HCT116 (cell line): ENCODE data around the gene DDR2. TPM values are rescaled to one million over a fixed set of nuclear protein-coding genes. Genes with fewer than 3 reads are reported as not detected.

Experiments
- ATAC-seq: fragments of 200-7000 bp; cut with Tn5 transposase; 2 replicates; pipeline ENCODE4 v1.9.1; 2020; ENCODE audit warnings: mild to moderate bottlenecking, moderate library complexity
- BruUV-seq: library from RNA; stranded (reverse); fragments of 400-500 nt; replicated peaks from 2 replicates; lab custom pipeline; 2021; lab: Mats Ljungman, UMichigan
- CTCF ChIA-PET: fragments of 300-600 bp; sonication (Branson Sonifier 250); formaldehyde crosslinking; loops from one replicate; lab custom pipeline; 2021; ENCODE audit warnings: antibody characterized with exemption; lab: Charles Lee
- POLR2A ChIA-PET: fragments of 300-600, 350-600 bp; sonication (Branson Sonifier 250); formaldehyde crosslinking; loops from one replicate; lab custom pipeline; 2021; ENCODE audit warnings: antibody characterized with exemption; lab: Charles Lee
- RAD21 ChIA-PET, 2 experiments: fragments of 300-600 bp; sonication (Branson Sonifier 250); formaldehyde crosslinking; loops; one replicate each; lab custom pipeline; 2023; ENCODE audit warnings: low total read pairs in 2 of 2; ENCODE audit not compliant: uncharacterized antibody in 2 of 2, unreplicated experiment in 2 of 2, low non-redundant PET in 1 of 2; lab: Charles Lee
- DNase-seq: peaks from one replicate; pipeline ENCODE4 v3.0.0-alpha.2; 2010; ENCODE audit warnings: low read depth, low spot score
- H2AFZ ChIP-seq: fragments of 200-600 bp; shearing (Covaris generic), sonication (generic); 2 replicates; pipeline ENCODE4 v1.6.1; 2017; ENCODE audit warnings: low read depth, mixed run types, mixed read lengths, antibody characterized with exemption, low read length; ENCODE audit not compliant: poor library complexity, severe bottlenecking
- H3K27ac ChIP-seq: 2 replicates; pipeline ENCODE4 v1.5.1; 2012; ENCODE audit warnings: low read depth, low read length
- H3K27me3 ChIP-seq: fragments of 200-600 bp; sonication (generic); 2 replicates; pipeline ENCODE4 v1.6.1; 2016; ENCODE audit warnings: mixed run types, low read length, mixed read lengths; ENCODE audit not compliant: insufficient read depth
- H3K36me3 ChIP-seq, 2 experiments: fragments of 200-500 bp in 1 of 2; fragments of 200-600 bp in 1 of 2; sonication (Bioruptor generic) in 1 of 2; sonication (generic) in 1 of 2; 2 replicates each; pipeline versions ENCODE4 v1.5.1 to v1.6.1; 2014 to 2016; ENCODE audit warnings: low read length in 2 of 2, inconsistent platforms in 1 of 2, mixed read lengths in 1 of 2, mixed run types in 1 of 2; ENCODE audit not compliant: insufficient read depth in 2 of 2, control insufficient read depth in 1 of 2
- H3K4me1 ChIP-seq, 2 experiments: fragments of 200-600 bp in 1 of 2; sonication (generic) in 1 of 2; 2 replicates each; pipeline versions ENCODE4 v1.5.1 to v1.6.1; 2012 to 2017; ENCODE audit warnings: low read length in 2 of 2, inconsistent platforms in 1 of 2, mild to moderate bottlenecking in 1 of 2, mixed read lengths in 1 of 2, mixed run types in 1 of 2, moderate library complexity in 1 of 2; ENCODE audit not compliant: insufficient read depth in 2 of 2, control insufficient read depth in 1 of 2
- H3K4me2 ChIP-seq: fragments of 200-600 bp; sonication (generic); 2 replicates; pipeline ENCODE4 v1.6.1; 2017; ENCODE audit warnings: mixed run types, low read length, mixed read lengths
- H3K4me3 ChIP-seq, 2 experiments: fragments of 200-600 bp in 1 of 2; sonication (generic) in 1 of 2; replicated peaks in 1 of 2; 2 replicates each; pipeline ENCODE4 v1.5.1; 2011 to 2016; ENCODE audit warnings: low read length in 2 of 2, control low read depth in 1 of 2, low read depth in 1 of 2, mild to moderate bottlenecking in 1 of 2, mixed read lengths in 1 of 2, mixed run types in 1 of 2
- H3K79me2 ChIP-seq: fragments of 200-600 bp; sonication (generic); 2 replicates; pipeline ENCODE4 v1.6.1; 2017; ENCODE audit warnings: mild to moderate bottlenecking, mixed run types, low read length, moderate library complexity, mixed read lengths; ENCODE audit not compliant: insufficient read depth
- H3K9ac ChIP-seq: fragments of 200-600 bp; sonication (generic); 2 replicates; pipeline ENCODE4 v1.6.1; 2016; ENCODE audit warnings: low read length, mixed read lengths
- H3K9me2 ChIP-seq: fragments of 200-600 bp; sonication (generic), shearing (Covaris generic); 2 replicates; pipeline ENCODE4 v1.6.1; 2017; ENCODE audit warnings: mixed run types, mild to moderate bottlenecking, moderate library complexity; ENCODE audit not compliant: insufficient read depth
- H3K9me3 ChIP-seq, 2 experiments: fragments of 200-500 bp in 1 of 2; fragments of 200-600 bp in 1 of 2; sonication (Bioruptor generic) in 1 of 2; sonication (generic) in 1 of 2; 2 replicates each; pipeline ENCODE4 v1.6.1; 2014 to 2017; ENCODE audit warnings: low read length in 2 of 2, mixed read lengths in 2 of 2, inconsistent platforms in 1 of 2, low read depth in 1 of 2, mild to moderate bottlenecking in 1 of 2, mixed run types in 1 of 2, moderate library complexity in 1 of 2; ENCODE audit not compliant: control insufficient read depth in 1 of 2, insufficient read depth in 1 of 2
- H4K20me1 ChIP-seq: fragments of 200-600 bp; sonication (generic), shearing (Covaris generic); 2 replicates; pipeline ENCODE4 v1.6.1; 2017; ENCODE audit warnings: mixed run types, mild to moderate bottlenecking, moderate library complexity; ENCODE audit not compliant: insufficient read depth
- CBX3 ChIP-seq: IDR thresholded peaks from 2 replicates; pipeline ENCODE4 v1.6.1; 2012; ENCODE audit warnings: low read depth
- CEBPB ChIP-seq: IDR thresholded peaks from 2 replicates; pipeline ENCODE4 v1.6.1; 2012; ENCODE audit warnings: low read depth
- CTCF ChIP-seq, 3 experiments: fragments of 200-600 bp in 1 of 3; sonication (generic) in 1 of 3; IDR thresholded peaks in 2 of 3; conservative IDR thresholded peaks in 1 of 3; 2 replicates each; pipeline ENCODE4 v1.5.1; 2012 to 2017; ENCODE audit warnings: low read depth in 2 of 3, low read length in 2 of 3, antibody characterized with exemption in 1 of 3, borderline replicate concordance in 1 of 3, control low read depth in 1 of 3, mild to moderate bottlenecking in 1 of 3, mixed read lengths in 1 of 3, mixed run types in 1 of 3, moderate library complexity in 1 of 3; ENCODE audit not compliant: insufficient read depth in 1 of 3
- EGR1 ChIP-seq: IDR thresholded peaks from 2 replicates; pipeline ENCODE4 v1.6.1; 2012; ENCODE audit warnings: low read depth
- FOSL1 ChIP-seq: IDR thresholded peaks from 2 replicates; pipeline ENCODE4 v1.6.1; 2012; ENCODE audit warnings: low read depth
- JUND ChIP-seq: IDR thresholded peaks from 2 replicates; pipeline ENCODE4 v1.6.1; 2012
- POLR2AphosphoS5 ChIP-seq: IDR thresholded peaks from 2 replicates; pipeline ENCODE4 v1.6.1; 2011; ENCODE audit warnings: mild to moderate bottlenecking, low read depth, low read length, moderate library complexity
- SIN3A ChIP-seq: IDR thresholded peaks from 2 replicates; pipeline ENCODE4 v1.6.1; 2012; ENCODE audit warnings: low read depth
- SP1 ChIP-seq: IDR thresholded peaks from 2 replicates; pipeline ENCODE4 v1.6.1; 2012; ENCODE audit warnings: low read depth
- SRF ChIP-seq: IDR thresholded peaks from 2 replicates; pipeline ENCODE4 v1.6.1; 2012; ENCODE audit warnings: low read depth
- TCF7L2 ChIP-seq: IDR thresholded peaks from 2 replicates; pipeline ENCODE4 v1.7.0; 2011; ENCODE audit warnings: borderline replicate concordance, inconsistent platforms; ENCODE audit not compliant: insufficient read depth, insufficient read length; ENCODE audit errors: extremely low read depth
- ZFX ChIP-seq: fragments of 450-650 bp; IDR thresholded peaks from 2 replicates; pipeline ENCODE4 v1.6.1; 2017
- ZNF274 ChIP-seq: fragments of 200-500 bp; sonication (Bioruptor generic); IDR thresholded peaks from 2 replicates; pipeline ENCODE4 v1.6.1; 2014; ENCODE audit warnings: mild to moderate bottlenecking, low read depth, low read length, inconsistent platforms
- intact Hi-C: fragments of 100-400 bp; cut with micrococcal nuclease; formaldehyde crosslinking; loops from 2 replicates; pipeline ENCODE4 v1.10.0; 2022
- total RNA-seq: library from RNA; stranded (reverse); gene quantifications from one replicate; pipeline ENCODE4 v1.2.1, GENCODE V29; 2021; ENCODE audit not compliant: unreplicated experiment
- TF ChIP-seq, protein P1 (sequence below): IDR thresholded peaks from 2 replicates; pipeline ENCODE4 v1.6.1; 2011; ENCODE audit warnings: mild to moderate bottlenecking, low read length, moderate library complexity; ENCODE audit not compliant: insufficient replicate concordance; ENCODE audit errors: extremely low read depth
- TF ChIP-seq, protein P2 (sequence below): IDR thresholded peaks from 2 replicates; pipeline ENCODE4 v1.6.1; 2012

The DDR2 gene
- total RNA-seq, 1 experiment from 2014 or later, result 0.84 TPM

DNA sequence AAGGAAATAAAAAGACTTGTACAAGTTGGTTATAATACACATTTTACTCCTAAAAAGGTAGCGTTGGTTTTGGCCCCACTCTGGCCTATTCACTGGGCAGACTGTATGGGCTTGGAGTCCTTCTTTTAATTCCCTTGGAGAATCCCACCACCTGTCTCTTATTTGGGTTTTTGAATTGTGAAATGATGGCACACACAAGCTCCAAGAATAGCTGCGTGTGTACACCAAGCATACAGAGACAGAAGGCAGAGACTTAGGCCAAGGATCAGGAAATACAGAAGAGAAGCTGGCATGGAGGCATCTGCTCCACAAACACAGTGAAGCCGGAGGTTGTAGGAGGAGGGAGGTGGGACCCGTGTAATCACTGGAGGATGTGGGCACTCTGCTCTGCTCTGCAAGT lies 29.1 kb downstream of the DDR2 start:
- ChIA-PET POLR2A (no interaction called here), CTCF (no interaction called here), RAD21 (no interaction called here)
- H2AFZ ChIP-seq, result no peak overlapping the region
- BruUV-seq, result no TSS peak
- no peak overlapping the region for H3K9ac ChIP-seq
- peaks cover 2 to 11% of the 10 kb centered on the region in 2 experiments; a peak in 1 of 4 replicates for H3K4me1 ChIP-seq
- no peak overlapping the region for H3K4me2 ChIP-seq
- no peaks in the 10 kb centered on the region for H4K20me1 ChIP-seq
- no peak for ATAC-seq
- H3K79me2 ChIP-seq, result no peaks in the 10 kb centered on the region
- no peak overlapping the region for H3K27ac ChIP-seq
- no peak overlapping the region for H3K4me3 ChIP-seq
- TF ChIP-seq ZNF274 (no peak), EGR1 (no peak), CTCF (IDR thresholded peaks at IDR 0.05 in 2 of 3, conservative IDR thresholded peaks at IDR 0.05 in 1 of 3; ENCODE audit: borderline replicate concordance in 1 of 3, insufficient read depth in 1 of 3, low read depth in 2 of 3, low read length in 2 of 3) (no peak), POLR2AphosphoS5 (no peak), FOSL1 (no peak), SRF (no peak), CBX3 (no peak), SIN3A (no peak), CEBPB (no peak), SP1 (no peak), ZFX (no peak), JUND (no peak), TCF7L2 (no peak)
- TF ChIP-seq, protein P1, sequence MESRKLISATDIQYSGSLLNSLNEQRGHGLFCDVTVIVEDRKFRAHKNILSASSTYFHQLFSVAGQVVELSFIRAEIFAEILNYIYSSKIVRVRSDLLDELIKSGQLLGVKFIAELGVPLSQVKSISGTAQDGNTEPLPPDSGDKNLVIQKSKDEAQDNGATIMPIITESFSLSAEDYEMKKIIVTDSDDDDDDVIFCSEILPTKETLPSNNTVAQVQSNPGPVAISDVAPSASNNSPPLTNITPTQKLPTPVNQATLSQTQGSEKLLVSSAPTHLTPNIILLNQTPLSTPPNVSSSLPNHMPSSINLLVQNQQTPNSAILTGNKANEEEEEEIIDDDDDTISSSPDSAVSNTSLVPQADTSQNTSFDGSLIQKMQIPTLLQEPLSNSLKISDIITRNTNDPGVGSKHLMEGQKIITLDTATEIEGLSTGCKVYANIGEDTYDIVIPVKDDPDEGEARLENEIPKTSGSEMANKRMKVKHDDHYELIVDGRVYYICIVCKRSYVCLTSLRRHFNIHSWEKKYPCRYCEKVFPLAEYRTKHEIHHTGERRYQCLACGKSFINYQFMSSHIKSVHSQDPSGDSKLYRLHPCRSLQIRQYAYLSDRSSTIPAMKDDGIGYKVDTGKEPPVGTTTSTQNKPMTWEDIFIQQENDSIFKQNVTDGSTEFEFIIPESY, result no peak
- TF ChIP-seq, protein P2, sequence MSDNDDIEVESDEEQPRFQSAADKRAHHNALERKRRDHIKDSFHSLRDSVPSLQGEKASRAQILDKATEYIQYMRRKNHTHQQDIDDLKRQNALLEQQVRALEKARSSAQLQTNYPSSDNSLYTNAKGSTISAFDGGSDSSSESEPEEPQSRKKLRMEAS, result no peak
- no peaks in the 10 kb centered on the region for H3K9me2 ChIP-seq
- H3K9me3 ChIP-seq, result no peaks in the 10 kb centered on the region
- H3K27me3 ChIP-seq, result no peaks in the 10 kb centered on the region
- no peaks in the 10 kb centered on the region for H3K36me3 ChIP-seq
- no peak for DNase-seq
- intact Hi-C loops, result no loop called here
